Measurements from ENCODE around the gene PTH2R.

- TF ChIP-seq POLR2A (IDR thresholded peaks at IDR 0.05) = no peak
- TF ChIP-seq CTCF (IDR thresholded peaks at IDR 0.05) = no peak
Measured at GRCh38 chr2:208477741-208478140, 71.1 kb downstream of the PTH2R start.
